Measurements from ENCODE around the gene SLC9A5. TPM values are rescaled to one million over a fixed set of nuclear protein-coding genes. Genes with fewer than 3 reads are reported as not detected.

Gene SLC9A5
- total RNA-seq, 1 donor from 2014 or later: 0.60 TPM

DNA sequence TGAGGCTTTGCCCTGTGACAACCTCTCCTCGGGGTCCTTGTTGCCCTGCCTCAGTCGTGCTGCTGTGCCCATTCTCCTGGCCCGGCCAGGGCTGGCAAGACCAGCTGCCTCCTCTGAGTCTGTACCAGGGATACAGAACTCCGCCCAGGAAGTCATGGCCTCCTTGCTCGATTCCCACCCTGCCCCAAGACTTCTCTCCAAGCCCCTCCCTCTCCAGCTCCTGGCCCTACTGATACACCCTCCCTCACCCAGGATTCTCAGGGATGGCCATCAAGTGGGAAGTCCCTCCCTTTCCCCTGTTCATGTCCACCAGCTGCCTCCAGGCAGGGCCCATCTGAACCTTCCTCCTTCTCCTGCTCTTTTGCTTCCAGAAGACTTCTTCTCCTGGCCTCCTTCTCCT, 33.1 kb upstream of the SLC9A5 start:
- DNase-seq (ENCODE audit: low read depth in 2 of 2): no peak

DNA sequence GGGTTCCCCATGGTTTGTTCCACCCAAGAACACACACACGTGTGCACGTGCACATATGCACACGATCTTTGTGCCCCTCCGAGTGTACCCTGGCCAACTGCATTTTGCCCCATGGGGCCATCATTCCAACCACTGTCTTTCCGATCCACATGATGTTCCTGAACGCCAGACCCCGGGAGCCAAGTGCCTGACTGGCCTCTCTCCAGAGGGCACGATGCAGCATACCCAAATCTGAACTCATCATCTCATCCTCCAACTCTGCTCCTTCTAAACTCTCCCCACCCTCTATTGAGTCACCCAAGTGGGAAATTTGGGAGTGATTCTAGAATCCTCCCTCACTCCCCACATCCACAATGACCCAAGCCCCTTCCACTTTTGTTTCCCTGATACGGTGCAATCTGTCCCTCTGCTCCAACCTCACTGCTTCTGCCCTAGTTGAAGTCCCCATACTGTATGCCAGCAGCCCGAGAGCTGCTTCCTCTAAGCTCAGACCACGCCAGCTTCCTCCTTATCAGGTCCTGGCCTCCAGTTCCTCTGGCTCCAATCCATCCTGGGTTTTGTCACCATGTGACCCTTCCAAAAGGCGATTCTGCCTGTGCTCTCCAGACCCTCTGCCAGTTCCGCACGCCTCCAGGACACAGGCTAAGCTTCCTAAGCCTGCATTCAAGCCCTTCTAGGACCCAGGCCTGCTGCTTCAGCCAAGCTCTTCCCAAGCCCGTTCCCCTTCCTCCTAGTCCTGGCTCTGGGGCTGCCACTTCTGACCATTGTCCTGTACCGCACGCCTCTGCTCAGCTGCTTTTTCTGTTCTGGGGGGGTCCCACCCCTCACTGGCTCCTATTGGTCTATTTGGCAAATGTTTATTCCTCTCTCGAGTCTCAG, 31.9 kb upstream of the SLC9A5 start:
- DNase-seq (ENCODE audit: low read depth in 2 of 2): peak; percentile 43 to 55

DNA sequence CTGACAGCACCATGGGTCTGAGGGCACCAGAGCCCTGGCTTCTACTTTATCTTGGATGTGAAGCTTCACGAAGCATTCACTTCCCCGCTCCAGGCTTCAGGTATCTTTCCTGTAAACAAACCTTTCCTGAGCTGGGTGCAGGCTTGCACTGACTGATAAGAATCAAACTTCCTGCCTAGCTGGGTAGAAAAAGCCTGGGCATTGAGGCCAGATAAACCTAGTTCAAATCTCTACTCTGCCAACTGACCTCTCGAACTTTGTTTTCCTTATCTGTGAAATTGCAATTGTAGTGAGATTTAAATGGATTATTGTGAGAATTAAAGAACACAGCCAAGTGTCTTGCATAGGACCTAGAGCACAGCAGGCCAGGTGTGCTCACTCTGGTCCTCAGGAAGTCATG, 24.8 kb upstream of the SLC9A5 start:
- DNase-seq (ENCODE audit: low read depth in 2 of 2): no peak

DNA sequence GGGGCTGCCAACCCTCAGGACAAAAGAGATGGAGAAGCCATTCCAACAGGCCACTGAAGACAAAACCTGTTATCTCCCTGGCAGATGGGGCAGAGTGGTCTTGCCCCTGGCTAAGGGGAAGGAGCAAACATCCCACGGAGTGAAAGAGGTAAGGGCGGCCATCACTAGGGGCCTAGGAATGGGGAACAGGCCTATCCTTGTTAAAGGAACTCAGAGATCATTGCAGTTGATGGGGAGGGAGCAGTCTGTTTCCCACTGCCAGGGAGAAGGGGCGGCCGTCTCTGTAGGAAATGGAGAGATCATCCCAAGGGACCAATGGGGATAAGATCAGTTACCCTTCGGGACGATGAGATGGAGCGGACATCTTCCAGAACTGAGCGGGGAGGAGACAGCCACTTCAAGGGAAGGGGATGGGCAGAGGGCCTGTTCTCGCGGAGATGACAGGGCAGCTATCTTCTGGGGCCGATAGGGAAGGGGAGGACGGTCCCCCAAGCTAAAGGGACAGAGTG, 22.4 kb upstream of the SLC9A5 start:
- no peak for DNase-seq (ENCODE audit: low read depth in 2 of 2)

GRCh38 chr16:67226804-67227566, 21.8 kb upstream of the SLC9A5 start, which contains the start of gene TMEM208:
Gene TMEM208 (plus strand): TSS chr16:67227130. CDS start chr16:67227219, 89 bp downstream.
- peak; percentile 98 to 99 for DNase-seq (ENCODE audit: low read depth in 2 of 2)

GRCh38 chr16:67227567-67227921, 21.2 kb upstream of the SLC9A5 start:
- no peak for DNase-seq (ENCODE audit: low read depth in 2 of 2)

DNA sequence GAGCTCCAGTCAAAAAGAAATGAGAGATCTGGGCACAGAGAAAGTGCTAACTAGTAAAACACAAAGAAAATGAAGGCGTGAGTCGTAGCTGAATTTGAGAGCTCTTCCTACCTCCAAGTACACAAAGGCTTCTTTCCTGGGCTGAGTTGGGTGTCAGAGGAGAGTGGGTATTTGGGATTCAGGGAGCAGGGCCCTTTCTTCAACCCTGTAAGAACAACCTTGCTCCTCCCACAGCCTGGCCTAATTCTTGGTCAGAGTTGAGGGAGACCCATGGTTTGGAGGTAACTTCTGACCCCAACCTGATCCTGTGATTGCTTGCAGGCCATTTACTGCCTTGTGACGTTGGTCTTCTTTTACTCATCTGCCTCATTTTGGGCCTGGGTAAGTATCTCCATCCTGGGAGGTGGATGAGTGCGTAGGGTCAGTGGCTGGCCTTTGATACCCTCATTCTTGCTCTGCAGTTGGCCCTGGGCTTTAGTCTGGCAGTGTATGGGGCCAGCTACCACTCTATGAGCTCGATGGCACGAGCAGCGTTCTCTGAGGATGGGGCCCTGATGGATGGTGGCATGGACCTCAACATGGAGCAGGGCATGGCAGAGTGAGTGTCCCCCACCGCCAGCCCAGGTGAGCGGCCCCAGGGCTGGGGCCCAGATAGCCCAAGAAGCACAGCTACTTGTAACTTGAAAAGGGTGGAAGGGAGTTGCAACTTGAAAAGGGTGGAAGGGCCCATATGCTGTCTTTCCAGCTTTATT, 20.6 kb upstream of the SLC9A5 start:
- no peak for DNase-seq (ENCODE audit: low read depth in 2 of 2)

DNA sequence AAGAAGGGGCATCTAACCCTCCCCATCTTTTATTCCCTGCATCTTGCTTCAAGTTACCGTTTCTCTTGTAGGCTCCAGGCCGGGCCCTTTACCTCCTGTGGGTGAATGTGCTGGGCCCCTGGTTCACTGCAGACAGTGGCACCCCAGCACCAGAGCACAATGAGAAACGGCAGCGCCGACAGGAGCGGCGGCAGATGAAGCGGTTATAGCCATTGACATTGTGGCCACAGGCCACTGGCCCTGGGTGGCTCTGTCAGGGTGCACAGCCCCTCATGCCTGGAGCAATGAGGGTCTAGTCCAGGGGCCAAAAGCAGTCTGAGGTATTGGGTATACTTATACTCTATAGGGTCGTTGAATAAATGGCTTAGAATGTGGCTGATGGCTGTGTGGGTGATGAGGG, 19.9 kb upstream of the SLC9A5 start:
- DNase-seq (ENCODE audit: low read depth in 2 of 2): no peak

GRCh38 chr16:67229906-67230808, 18.6 kb upstream of the SLC9A5 start:
- no peak for DNase-seq (ENCODE audit: low read depth in 2 of 2)

DNA sequence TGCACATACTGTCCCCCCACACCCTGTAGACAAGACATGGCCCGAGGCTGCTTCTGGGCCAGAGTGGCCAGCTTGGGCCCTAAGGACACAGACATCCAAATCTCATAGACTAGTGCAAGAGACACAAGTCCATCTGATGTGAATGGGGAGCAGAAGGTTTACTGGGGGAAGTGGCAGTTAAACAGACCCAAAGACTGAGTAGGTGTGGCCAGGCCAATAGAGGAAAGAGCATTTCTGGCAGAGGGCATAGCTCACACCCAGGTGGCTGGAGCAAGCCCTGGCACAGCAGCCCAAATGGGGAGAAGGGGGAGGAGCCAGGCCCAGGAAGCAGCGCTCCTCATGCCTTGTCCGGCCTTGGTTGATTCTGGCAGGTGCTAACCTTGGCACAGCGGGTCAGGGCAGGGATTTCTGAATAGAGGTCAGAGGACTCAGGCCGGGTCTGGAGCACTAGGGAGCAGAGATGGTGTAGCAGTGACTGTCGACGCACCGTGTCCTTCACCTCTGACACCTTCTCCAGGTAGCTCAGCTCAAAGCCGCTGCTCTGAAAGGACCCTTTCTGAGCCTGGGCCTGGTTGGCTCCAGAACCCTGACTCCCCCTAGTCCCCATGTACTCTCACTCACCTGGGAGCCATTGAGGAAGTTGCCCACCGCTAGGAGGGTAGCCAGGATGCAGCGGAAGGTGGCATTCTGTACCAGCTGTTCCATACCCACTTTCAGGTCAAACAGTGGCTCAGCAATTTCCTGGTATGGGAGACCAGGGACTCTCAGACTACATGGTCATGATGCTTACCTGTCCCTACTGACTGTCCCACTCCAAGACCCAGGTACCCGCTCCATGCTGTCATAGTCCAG, 17.7 kb upstream of the SLC9A5 start:
- DNase-seq (ENCODE audit: low read depth in 2 of 2): no peak

DNA sequence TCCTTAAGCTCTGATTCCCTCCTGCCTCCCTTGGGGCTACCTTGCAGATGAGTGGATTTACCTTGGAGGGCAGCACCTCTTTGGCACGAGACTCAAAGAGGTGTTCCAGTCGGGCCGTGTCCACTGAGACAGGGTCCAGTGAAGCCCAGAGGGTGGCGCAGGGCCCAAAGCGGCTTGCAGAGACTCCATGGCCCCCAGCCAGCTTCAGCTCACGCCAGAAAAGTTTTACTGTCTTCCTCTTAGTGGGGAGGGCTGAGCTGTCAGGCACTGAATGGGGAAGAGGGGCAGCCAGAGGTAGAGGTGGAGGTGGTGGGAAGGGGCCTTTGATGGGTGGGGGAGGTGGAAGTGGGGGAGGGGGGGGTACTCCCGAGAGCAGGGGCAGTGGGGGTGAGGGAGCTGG, 15.2 kb upstream of the SLC9A5 start:
- DNase-seq (ENCODE audit: low read depth in 2 of 2): no peak

DNA sequence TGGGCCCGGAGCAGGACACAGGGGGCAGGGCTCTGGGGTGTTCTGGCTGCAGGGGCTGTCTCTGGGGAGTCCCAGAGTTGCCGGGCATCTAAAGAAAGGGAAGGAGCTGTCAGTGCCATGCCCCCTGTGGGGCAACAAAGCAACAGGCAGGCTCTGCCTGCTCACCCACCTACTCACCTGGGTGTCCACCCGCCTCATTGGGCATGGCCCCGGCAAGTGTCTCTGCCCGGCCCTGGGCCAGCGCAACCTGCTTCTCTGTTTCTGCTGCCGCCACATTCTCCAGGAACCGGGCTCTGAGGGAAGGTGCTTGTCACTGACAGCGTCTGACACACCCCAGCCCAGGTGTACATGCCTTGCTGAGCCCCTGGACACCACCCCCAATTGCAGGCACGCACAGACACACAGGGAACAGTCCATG, 14.6 kb upstream of the SLC9A5 start:
- DNase-seq (ENCODE audit: low read depth in 2 of 2): no peak

- DNase-seq (ENCODE audit: low read depth in 2 of 2): no peak
These were observed 12.8 kb upstream of the SLC9A5 start for GRCh38 chr16:67235816-67236562.

GRCh38 chr16:67236563-67237395, 12.0 kb upstream of the SLC9A5 start:
- peak; percentile 72 to 77 for DNase-seq (ENCODE audit: low read depth in 2 of 2)

DNA sequence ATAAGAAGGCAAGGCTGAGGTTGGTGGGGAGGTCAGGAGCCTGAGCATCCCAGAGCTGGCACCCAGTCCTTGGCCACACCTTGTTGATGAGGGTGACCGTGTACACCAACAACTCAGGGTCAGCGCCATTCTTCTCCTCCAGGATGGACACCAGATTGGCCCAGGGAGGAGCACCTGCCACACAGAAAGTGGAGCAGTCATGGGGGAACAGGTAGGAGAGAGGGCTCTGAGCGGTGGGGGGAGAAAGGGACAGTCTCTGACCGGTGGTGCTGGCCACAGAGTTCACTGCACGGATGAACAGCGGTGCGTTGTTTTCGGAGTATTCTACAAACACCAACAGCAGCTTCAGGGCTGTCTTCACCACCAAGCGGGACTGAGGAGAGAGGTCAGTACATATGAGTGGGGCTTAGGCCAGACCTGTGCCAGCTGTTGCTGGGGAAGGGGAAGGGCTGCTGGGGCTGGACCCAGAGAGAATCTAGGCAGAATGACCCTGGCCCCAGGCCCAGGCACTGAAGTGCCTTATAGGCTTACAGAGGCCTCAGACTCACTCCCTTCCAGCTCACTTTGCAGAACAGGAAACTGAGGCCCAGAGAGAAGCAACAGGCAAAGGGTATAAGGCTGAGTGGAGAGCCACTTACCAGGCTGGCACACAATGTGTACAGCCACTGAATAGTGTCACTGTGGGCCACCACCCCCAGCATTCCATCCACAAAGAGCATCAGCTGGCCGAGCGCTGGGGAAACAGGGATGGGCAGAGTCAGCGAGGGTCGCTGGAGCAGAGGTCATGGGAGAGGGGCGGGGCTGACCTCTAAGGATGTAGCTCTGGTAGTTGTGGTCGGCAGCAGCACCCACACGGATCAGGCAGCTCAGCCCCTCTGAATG, 11.1 kb upstream of the SLC9A5 start:
- no peak for DNase-seq (ENCODE audit: low read depth in 2 of 2)

DNA sequence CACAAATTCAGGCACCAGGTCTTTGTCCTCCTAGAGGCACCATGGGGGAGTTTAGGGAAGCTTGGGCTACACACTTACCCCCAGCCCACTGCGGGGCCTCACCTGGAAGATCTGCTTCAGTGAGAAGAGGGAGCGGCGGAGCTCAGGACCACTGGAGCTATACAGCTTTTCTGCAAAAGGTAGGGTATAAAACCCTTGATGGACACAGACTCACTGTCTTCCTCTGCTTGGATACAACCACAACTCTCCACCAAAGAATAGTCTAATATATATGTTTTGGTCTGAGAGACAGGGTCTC, 10.6 kb upstream of the SLC9A5 start:
- DNase-seq (ENCODE audit: low read depth in 2 of 2): no peak

DNA sequence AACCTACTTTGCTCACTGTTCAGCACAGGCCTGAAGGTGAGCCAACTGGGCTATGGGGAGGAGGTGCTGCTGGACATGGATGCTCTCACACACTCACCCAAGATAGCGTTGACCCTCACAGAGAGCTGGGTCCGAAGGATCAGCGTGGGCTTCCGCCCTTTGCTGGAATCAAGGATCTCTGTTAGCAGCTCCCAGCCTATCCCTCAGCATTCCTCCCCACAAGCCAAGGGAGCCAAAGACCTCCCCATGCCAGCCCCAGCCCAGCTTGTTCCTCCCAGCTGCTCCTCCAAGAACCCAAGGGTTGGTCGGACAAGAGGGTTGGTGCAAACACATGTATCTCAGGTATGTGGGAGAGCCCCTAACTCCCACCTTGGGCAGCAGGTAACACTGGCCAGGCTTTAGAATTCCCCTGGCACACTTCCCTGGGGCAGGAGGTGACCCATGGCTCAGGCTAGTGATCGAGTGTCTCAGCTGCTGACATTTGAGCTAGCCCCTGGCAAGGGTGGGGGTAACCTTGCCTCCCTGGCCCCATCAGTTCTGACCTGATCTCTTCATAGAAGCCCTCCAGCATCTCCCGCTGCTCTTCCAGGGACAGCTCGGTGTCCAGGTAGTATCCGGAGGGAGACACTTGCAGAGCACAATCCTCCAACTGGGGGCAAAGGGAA, 9.8 kb upstream of the SLC9A5 start:
- no peak for DNase-seq (ENCODE audit: low read depth in 2 of 2)

All from lung microvascular endothelial cell (primary cell).